GM19238 (cell line): ENCODE results near the gene VPS13D.

Experiments
- DNase-seq: peaks from one replicate; pipeline ENCODE4 v3.0.0; 2011; ENCODE audit warnings: low spot score; ENCODE audit not compliant: insufficient read length

The VPS13D gene

GRCh38 chr1:12426030-12426429 lies 196.2 kb downstream of the VPS13D start:
- DNase-seq = no peak

DNA sequence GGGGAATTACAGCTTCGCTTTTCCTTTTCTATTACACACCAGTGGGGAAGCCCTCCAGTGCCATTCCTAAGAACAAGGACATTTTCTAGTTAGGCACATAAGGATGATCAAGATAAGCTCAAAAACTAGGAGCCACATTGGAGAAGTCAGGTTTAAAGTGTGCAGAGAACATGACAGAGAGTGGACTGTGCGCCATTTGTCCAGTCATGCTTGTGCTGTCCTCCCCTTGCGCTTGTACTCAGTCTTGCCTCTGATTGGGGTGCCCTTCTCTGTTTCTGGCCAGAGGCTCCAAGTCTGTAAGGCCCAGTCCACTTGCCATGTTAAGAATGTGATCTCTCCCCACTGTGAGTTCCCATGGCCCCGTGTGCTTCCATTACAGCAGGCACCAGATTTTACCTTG lies 198.5 kb downstream of the VPS13D start:
- DNase-seq = no peak

- no peak for DNase-seq
These were observed 200.7 kb downstream of the VPS13D start for GRCh38 chr1:12430525-12430924.

GRCh38 chr1:12432897-12433296 lies 203.1 kb downstream of the VPS13D start:
- no peak for DNase-seq

- no peak for DNase-seq
These were observed 203.7 kb downstream of the VPS13D start for GRCh38 chr1:12433323-12434053.

GRCh38 chr1:12434174-12434573 lies 204.3 kb downstream of the VPS13D start:
- no peak for DNase-seq

DNA sequence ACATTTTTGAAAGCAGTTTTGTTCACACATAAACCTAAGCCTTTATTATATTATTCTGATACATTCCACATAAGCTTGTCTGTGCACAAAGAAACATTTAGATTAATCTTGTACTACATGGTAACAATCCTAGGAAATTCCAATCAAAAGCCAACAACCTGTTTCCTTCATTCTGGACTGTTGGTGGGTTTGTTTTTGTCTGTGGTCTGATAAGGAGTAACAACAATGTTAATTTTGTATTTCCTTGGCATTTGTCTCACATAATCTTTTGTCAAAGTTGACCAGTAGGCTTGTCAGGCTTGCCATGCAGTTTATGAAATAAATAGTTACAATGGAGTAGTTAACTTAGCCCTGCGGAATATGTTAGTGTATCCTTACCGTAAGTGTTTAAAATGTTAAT lies 204.9 kb downstream of the VPS13D start:
- no peak for DNase-seq

GRCh38 chr1:12435639-12436344 lies 206.0 kb downstream of the VPS13D start:
- DNase-seq = no peak

- no peak for DNase-seq
These were observed 206.5 kb downstream of the VPS13D start for GRCh38 chr1:12436345-12436658.

- no peak for DNase-seq
These were observed 207.2 kb downstream of the VPS13D start for GRCh38 chr1:12436817-12437599.

- no peak for DNase-seq
These were observed 207.8 kb downstream of the VPS13D start for GRCh38 chr1:12437629-12438028.

DNA sequence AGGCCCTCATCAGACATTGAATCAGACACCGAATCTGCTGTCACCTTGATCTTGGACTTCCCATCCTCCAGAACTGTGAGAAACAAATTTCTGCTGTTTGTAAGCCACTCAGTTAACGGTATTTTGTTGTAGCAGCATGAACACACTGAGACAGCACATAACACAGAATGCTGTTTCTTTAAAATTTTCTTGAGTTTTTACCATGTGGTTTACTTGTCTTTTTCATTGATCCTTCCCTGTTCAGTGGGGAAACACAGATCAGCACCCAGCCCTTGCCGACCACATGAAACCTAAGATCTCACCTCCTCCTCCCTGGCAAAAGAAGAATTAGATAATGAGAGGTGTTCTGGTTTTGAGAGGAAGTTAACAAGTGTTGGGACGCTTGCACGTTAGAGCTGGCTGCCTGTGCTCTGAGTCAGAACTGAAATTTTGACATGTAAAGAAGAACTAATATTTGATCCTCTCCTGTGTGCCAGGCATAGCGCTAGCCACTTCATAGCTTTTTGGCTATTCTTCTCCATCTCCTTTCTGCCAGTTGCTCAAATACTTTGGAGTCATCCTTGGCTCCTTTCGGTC lies 208.6 kb downstream of the VPS13D start:
- DNase-seq = no peak

DNA sequence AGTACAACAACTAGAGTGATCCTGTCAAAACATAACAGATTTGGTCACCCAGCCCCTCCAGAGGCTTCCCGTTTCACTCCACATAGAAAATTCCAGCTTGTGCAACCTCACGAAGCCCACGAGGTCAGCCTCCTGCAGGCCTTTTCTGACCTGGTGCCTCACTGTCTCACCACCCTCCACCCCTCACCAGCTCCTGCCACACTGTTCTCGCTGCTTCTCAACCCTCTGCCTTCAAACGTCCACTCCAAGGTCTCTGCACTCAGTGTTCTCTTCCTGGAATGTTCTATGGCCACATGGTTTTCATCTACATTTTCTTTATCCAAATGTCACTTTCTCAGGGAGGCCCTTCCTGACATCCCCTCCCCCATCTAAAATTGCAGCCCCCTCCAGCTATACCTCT lies 209.2 kb downstream of the VPS13D start:
- DNase-seq = no peak

DNA sequence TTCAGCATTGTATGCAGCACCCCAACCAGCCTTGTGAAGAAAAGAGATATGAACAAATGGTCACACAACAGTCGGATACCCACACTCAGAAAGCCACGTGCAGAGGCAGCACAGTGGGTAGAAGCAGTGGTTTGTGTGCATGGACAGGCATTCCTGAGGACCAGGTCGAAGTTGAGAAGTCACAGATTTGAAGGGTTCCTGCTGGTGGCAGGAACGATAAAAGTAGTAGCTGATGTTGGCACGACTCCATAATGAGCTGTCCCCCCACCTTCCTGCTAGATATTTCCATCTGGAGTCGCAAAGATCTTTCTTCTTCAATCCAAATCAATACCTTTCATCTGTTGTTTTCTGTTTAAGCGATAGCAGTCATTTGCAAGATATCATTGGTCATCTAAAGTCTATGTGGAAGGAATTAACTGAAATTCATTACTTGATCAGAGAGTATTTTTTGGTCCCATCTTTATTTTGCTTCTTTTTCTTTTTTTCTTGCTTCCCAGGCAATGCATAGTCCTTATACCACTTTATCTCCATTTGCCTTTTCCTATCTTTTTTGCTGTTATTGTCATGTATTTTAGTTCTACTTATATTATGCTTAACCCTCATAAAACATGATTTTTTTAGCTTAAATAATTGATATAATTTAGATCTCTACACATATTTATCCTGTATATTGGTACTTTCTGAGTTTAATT lies 211.7 kb downstream of the VPS13D start:
- no peak for DNase-seq

- no peak for DNase-seq
These were observed 212.4 kb downstream of the VPS13D start for GRCh38 chr1:12442217-12442616.

- DNase-seq = no peak
These were observed 213.3 kb downstream of the VPS13D start for GRCh38 chr1:12443151-12443550.

GRCh38 chr1:12444329-12444841 lies 214.6 kb downstream of the VPS13D start:
- DNase-seq = no peak

GRCh38 chr1:12445257-12445656 lies 215.4 kb downstream of the VPS13D start:
- DNase-seq = no peak

DNA sequence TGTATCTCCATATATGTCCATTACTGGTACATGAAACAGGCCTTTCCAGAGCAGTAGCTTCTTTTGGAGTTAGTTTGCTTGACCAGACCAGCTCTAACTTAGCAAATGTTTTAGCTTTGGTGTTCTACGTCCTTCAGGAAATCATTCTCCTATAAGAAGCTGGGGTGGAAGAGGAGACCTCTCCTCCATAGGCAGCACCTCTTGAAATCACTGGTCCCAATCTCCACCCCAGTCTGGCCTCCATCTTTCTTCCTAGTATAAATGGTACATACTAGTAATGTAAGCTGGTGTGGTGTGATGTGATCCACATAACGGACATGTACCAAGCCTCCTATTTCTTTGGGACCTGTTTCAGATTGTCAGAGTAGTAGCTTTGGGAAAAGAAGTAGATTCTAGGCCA lies 216.8 kb downstream of the VPS13D start:
- DNase-seq = no peak

DNA sequence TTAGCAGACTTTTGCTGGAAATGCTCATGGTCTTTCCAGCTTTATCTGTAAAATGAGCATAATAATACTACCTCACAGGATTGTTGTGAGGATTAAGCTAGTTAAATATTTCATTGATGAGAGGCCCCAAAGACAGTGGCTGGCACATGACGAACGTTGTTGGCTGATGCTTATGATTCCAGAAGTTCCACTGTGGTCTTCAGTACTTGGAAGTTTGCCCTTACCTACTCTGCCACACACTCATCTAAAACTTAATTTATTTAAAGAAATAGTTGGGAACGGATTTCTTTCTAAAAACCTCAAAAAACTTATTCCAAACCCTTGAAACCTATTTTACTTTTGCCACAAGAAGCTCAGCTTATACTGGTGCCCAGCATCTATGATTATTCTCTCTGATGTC lies 217.5 kb downstream of the VPS13D start:
- no peak for DNase-seq

DNA sequence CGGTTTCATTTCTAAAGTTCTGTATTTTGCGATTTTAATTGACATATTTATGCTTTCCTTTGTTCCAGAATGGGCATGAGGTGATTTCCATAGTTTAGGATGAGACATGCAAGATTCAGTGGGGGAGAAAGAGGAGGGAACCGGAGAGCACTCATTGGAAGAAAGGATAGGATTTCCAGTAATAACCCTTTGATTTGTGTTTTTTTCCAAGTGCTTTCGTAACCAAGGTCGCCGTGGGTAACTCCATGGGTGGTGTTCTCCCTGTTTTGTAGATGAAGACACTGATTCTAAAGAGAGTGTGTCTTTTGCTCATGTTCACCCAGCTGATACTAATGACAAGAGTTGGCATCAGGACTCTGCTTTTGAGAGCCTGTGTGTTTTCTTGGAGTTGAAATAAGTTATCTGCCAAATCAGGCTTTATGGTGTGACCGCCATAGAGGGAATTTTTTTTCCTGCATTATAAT lies 218.1 kb downstream of the VPS13D start:
- DNase-seq = no peak
